ENCODE data around the gene PRKN.
"Not testable (repeated sequence)": the region's sequence is repeated elsewhere in the genome, so short reads cannot be mapped to it uniquely, and the experiment has no call there.

PRKN gene

GRCh38 chr6:161498881-161499280 is 1228.7 kb downstream of the PRKN start:
- no peak for DNase-seq

GRCh38 chr6:161498359-161498758 is 1229.2 kb downstream of the PRKN start:
- no peak for DNase-seq

- DNase-seq: no peak
Measured at GRCh38 chr6:161496941-161497340, 1230.6 kb downstream of the PRKN start.

GRCh38 chr6:161496271-161496670 is 1231.3 kb downstream of the PRKN start:
- not testable (repeated sequence) for DNase-seq

GRCh38 chr6:161494566-161494965 is 1233.0 kb downstream of the PRKN start:
- DNase-seq: no peak

- DNase-seq: no peak
Measured at GRCh38 chr6:161493576-161494118, 1233.9 kb downstream of the PRKN start.

- DNase-seq: no peak
Measured at GRCh38 chr6:161489626-161490306, 1237.8 kb downstream of the PRKN start.

GRCh38 chr6:161487694-161488093 is 1239.9 kb downstream of the PRKN start:
- no peak for DNase-seq

- DNase-seq: no peak
Measured at GRCh38 chr6:161487217-161487531, 1240.4 kb downstream of the PRKN start.

- peak; percentile 27 for DNase-seq
Measured at GRCh38 chr6:161486361-161487216, 1241.0 kb downstream of the PRKN start.

GRCh38 chr6:161482517-161482858 is 1245.1 kb downstream of the PRKN start:
- DNase-seq: no peak

GRCh38 chr6:161481786-161482516 is 1245.6 kb downstream of the PRKN start:
- no peak for DNase-seq

- DNase-seq: no peak
Measured at GRCh38 chr6:161480421-161481155, 1247.0 kb downstream of the PRKN start.

- no peak for DNase-seq
Measured at GRCh38 chr6:161479376-161479775, 1248.2 kb downstream of the PRKN start.

- no peak for DNase-seq
Measured at GRCh38 chr6:161477876-161478425, 1249.6 kb downstream of the PRKN start.

- no peak for DNase-seq
Measured at GRCh38 chr6:161476711-161477110, 1250.9 kb downstream of the PRKN start.

- no peak for DNase-seq
Measured at GRCh38 chr6:161465403-161465802, 1262.2 kb downstream of the PRKN start.

- no peak for DNase-seq
Measured at GRCh38 chr6:161463071-161463470, 1264.5 kb downstream of the PRKN start.

- DNase-seq: peak; percentile 27
Measured at GRCh38 chr6:161462148-161462547, 1265.4 kb downstream of the PRKN start.

- DNase-seq: no peak
Measured at GRCh38 chr6:161459008-161459615, 1268.5 kb downstream of the PRKN start.

GRCh38 chr6:161458201-161458951 is 1269.2 kb downstream of the PRKN start:
- DNase-seq: no peak

Data from 8988T (cell line).